NCI-H1105 treated with DMSO at 0.1 percent for 48 hours (cell line): ENCODE measurements around the gene MTNR1A.

ENCODE experiments used
- DNase-seq: peaks from one replicate; lab custom pipeline; 2025; lab: John Stamatoyannopoulos, UW

The MTNR1A gene

DNA sequence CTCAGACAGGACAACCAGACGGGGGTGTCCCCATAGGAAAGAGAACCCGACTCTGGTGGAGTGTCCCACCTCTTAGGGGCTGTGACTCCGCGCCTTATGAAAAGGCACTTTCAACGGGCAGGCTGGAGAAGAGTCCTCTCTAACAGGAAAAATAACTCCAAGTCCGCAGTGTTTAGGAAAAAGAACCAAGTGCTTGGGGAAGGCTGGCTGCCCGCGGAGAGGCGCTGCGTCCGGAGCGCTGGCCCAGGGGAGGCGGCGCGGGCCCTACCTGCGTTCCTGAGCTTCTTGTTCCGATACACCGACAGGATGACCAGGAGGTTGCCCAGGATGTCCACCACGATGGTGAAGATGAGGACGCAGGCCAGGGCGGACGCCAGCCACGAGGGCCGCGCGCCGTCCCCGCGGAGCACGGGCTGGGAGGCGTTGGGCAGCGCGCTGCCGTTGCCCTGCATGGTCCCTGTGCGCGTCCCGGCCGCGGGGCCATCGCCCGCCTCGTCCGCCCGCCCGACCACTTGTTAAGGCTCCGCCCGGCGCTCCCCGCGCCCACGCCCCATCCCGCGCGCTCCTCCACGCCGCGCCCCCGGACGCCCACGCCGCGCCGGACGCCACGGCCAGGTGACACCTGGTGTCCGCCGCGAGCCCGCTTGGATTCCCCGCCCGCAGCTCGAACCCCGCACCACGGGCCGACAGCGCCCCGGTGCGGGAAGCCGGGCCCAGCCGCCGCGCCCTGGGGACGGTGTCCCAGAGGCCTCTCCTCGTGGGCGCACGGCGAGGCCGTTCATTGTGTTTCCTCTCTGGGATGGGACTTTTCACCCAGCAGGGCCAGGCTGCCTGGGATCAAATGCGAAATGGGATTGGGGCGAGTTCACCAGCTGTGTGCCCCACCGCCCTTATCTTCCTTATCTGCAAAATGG lies at the start of gene MTNR1A:
Gene MTNR1A, minus strand, starts transcription at position 654 of the 914 bp plus-strand sequence. Its CDS starts 202 bp downstream, at position 452.
- DNase-seq: no peak

GRCh38 chr4:186604124-186604807 lies 48.9 kb upstream of the MTNR1A start:
- DNase-seq: no peak

DNA sequence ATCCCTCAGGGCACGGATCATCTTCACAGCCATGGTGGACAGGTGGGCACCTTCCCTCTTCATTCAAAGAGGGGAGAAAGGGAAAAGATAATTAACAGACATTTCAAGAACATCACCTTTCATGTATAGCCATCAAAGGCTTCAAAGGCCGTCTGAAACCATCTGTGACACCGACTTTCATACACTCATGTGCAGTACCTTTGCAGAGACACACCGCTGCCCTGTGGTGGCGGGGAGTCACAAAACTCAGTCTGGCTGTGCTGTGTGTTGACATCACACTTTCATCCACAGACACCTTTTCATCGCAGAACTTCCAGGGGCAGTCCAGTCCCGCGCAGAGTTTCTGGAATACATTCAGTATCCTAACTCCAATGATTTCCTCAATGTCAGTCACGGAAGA lies 47.6 kb upstream of the MTNR1A start:
- no peak for DNase-seq

GRCh38 chr4:186599483-186599882 lies 44.1 kb upstream of the MTNR1A start:
- DNase-seq: no peak

GRCh38 chr4:186598686-186599085 lies 43.3 kb upstream of the MTNR1A start:
- no peak for DNase-seq

DNA sequence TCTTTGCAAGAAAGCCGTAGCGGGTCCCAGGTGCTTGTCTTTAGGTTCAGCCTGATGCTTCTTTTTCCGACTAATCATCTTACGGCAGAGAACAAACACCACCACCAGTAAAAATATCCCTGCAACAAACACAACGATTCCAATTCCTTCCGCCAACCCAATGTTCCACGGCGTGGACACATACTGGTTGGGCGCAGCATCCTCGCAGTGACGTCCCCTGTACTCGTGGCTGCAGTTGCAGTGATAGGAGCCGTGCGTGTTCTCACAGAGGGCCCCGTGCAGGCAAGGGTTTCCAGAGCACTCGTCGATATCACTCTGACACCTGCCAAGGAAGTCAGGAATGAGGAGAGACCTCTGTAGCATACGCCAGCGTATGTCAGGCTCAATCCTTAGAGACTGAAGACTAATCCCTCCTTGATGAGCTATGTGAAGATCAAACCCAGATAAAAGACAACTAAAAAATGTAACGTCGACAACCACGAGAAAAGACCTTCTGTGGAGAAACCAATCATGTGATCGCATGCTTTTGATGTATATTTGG lies 41.6 kb upstream of the MTNR1A start:
- DNase-seq: no peak

- DNase-seq: no peak
These were observed 41.0 kb upstream of the MTNR1A start for GRCh38 chr4:186596346-186596745.

GRCh38 chr4:186593587-186593973 lies 38.2 kb upstream of the MTNR1A start:
- no peak for DNase-seq

- no peak for DNase-seq
These were observed 37.7 kb upstream of the MTNR1A start for GRCh38 chr4:186592966-186593586.

DNA sequence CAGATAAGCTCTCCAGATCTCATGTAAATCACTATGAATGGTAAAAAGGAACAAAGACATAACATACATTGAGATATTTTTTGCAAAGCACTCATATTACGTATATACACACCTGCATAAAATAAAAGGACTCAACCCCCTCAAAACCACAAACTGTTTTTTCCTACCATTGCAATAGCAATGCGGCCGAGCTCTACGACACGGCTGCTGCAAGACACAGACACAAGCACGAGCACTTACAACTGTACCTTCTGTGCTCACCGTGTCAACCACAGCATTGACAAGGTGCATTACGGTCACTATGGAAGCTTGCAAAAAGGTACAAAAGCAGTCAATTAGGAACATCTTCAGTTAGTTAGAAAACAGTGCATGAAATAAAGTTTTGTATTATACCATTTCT lies 37.1 kb upstream of the MTNR1A start:
- DNase-seq: no peak

DNA sequence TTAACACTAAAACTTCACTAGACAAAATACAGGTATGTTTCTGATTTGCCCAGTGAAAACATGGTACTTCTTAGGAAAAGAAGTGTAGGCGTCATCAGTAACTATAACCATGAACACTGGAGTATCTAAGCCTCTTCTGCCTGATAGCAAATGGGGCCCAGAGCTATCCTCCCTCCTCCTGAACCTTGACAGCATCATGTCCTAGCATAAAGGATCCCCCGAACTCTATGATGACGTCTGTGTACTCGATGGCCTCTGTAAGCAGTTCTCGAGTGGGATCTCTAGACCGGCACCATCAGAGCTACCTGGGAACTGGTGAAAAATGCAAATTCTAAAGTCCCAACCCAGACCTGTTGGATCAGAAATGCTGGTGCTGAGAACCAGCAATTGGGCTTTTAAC lies 36.3 kb upstream of the MTNR1A start:
- no peak for DNase-seq

DNA sequence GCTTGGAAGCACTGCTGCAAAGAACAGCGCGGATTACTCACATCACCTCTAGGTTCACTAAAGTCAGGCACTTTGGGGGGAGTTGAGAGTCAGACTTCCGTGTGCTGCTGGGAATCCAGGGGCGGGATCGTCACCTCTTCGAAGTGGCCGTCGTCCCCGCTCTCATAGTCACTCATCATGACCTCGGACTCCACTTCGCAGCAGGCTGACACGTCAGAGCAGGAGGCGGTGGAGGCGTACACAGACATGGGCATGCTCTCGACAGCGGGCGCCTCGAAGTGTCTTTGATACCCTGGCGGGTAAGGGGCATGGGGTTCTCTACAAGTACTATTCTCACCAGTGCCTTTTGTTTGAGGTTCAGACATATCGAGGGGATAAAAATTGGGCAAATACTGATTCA lies 33.1 kb upstream of the MTNR1A start:
- no peak for DNase-seq

DNA sequence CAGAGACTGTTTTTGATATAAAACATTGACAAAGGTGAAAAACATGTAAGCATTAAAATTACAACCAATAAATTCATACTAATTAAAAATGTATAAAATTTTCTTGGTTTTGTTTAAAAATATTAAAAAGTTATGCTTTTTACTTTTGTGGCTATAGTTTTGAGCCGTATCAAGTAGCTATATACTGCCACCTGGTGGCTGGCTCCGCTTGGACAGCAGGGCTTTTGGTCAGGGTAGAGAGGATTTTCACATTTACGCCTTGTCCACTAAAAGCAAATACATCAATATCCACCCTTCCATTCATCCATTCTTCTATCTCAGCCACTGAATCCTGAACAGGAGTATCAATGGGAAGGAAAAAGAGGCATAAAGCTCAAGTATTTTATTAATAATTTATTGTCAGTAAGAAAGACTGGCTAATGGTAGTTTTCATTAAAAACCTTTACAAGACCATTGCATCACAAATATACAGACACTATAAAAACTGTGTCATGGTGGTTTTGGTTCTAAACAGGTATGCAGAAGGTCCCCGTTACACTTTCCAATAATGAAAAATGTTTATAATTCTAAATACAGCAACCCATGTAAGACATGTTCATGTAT lies 32.1 kb upstream of the MTNR1A start:
- DNase-seq: peak; percentile 28

- DNase-seq: no peak
These were observed 30.8 kb upstream of the MTNR1A start for GRCh38 chr4:186586205-186586604.

DNA sequence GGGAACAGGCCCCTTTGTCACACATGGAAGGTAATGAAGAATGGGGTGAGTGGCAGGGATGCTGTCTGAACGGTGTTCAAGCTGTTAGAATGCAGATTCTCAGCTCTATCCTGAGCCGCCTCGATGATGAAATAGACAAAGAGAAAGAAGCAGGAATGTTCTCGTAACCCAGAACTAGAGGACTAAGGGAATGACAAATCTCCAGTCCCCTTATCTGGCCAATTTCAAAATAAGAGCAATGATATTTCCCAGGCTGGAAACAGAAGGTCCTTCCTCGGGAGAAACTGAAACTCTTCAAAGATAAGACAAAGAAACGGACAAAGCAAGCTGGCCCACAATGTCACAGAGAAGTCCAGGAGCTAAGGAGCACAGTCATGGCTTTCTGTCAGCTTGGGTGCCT lies 29.5 kb upstream of the MTNR1A start:
- DNase-seq: no peak

DNA sequence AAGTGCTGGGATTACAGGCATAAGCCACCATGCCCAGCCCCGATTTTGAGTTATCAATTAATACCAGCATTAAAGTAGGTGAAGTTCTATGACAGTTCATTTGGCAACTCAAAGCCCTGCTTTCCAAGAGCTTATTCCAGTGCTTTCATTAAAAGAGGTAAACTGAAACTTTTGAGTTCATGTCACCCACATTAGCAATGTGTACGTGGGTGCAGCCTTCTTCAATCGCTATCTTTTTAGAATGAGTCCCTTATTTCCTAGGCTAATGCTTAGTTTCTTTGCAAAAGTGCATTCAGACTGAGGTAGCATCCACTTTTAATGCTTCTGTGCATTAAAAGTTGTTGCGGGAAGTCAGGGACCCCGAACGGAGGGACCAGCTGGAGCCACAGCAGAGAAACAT lies 26.1 kb upstream of the MTNR1A start:
- no peak for DNase-seq

GRCh38 chr4:186580669-186581068 lies 25.3 kb upstream of the MTNR1A start:
- DNase-seq: no peak

DNA sequence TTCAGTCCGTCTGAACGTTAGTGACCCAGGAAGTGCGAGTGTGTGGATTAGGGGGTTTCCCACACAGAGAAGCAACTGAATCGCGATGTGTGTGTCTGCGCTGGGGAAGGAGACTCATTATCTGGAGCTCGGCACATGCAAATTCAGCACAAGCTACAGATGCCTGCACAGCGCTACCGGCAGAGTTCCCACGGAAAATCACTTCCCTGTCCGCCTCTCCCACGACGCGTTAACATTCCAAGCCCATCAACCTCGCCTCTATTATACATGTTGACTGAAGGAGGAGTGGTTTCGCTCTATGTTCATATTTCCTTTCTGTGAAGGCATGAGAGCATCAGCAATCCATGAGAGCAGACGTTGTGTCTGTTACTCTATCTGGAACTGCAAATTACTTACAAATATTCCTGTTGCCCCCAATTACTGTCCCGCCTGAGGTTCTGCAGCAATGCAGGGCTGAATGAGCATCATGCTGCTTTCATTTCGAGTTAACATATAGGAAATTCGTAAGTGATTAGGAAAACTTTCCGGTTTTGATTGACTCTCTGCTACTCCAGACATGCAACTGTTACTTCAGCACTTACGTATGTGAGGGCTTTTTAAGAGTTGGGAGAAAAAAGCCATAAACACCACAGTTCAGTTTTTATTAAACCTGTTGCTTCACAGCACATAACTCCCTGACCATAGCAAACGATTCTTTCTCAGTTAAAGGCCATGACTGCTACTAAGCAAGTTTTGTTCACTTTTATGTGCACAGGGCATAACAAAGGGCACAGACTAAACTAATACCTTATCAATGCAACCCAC lies 15.0 kb upstream of the MTNR1A start:
- no peak for DNase-seq

DNA sequence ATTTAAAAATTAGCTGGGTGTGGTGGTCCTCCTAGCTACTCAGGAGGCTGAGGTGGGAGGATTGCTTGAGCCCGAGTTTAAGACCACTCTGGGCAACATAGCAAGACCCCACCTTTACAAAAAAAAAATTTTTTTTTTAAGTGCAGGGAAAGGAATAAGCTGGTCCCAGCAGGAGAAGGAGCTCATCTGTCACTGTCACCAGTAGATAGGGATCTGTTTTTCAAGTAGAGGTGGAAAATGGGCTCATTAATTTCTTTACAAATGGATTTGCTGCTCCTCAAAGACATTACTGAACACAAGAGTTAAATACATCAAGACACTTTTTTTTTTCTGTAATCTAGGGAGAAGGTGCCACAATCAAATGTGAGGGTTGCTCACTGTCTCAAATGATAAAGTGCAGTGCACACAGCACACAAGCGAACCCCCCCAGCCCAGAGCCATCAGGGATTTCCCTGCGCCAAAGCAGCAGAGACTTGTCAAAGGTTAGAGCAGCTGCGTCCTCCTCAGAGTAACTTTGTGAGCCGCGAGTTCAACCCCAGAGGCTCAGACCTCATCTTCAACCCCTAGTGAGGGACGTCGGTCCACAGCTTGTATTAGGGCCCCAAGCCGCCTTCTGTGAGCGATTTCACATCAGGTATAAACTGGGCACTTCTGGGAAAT lies 14.3 kb upstream of the MTNR1A start:
- no peak for DNase-seq

- no peak for DNase-seq
These were observed 10.7 kb upstream of the MTNR1A start for GRCh38 chr4:186566068-186566467.

- DNase-seq: no peak
These were observed 8.4 kb upstream of the MTNR1A start for GRCh38 chr4:186563761-186564160.
